H9 (cell line): Measurements from ENCODE around the gene OTOF. TPM values are rescaled to one million over a fixed set of nuclear protein-coding genes. Genes with fewer than 3 reads are reported as not detected.

Experiments used
- DNase-seq: peaks from one replicate; pipeline ENCODE4 v3.0.0-alpha.2; 2017
- H2AFZ ChIP-seq: one replicate; pipeline ENCODE4 v1.6.1; 2013; ENCODE audit warnings: mild to moderate bottlenecking, low read length, control low read depth, moderate library complexity
- H2AK5ac ChIP-seq: 2 replicates; pipeline ENCODE4 v1.6.1; 2013; ENCODE audit warnings: low read length, control low read depth, mixed read lengths; ENCODE audit not compliant: insufficient read length
- H2BK120ac ChIP-seq: one replicate; pipeline ENCODE4 v1.6.1; 2013; ENCODE audit warnings: low read depth, mild to moderate bottlenecking, low read length, control low read depth, inconsistent platforms; ENCODE audit not compliant: poor library complexity, severe bottlenecking
- H2BK12ac ChIP-seq: 2 replicates; pipeline ENCODE4 v1.6.1; 2013; ENCODE audit warnings: low read length, control low read depth, mixed read lengths, low read depth; ENCODE audit not compliant: insufficient read length
- H2BK15ac ChIP-seq: 2 replicates; pipeline ENCODE4 v1.6.1; 2013; ENCODE audit warnings: low read depth, low read length, control low read depth
- H2BK20ac ChIP-seq: one replicate; pipeline ENCODE4 v1.6.1; 2013; ENCODE audit warnings: low read depth, mild to moderate bottlenecking, low read length, control low read depth, inconsistent platforms; ENCODE audit not compliant: poor library complexity, severe bottlenecking
- H2BK5ac ChIP-seq: 2 replicates; pipeline ENCODE4 v1.6.1; 2013; ENCODE audit warnings: low read length, control low read depth, mixed read lengths; ENCODE audit not compliant: insufficient read length
- H3K14ac ChIP-seq: 2 replicates; pipeline ENCODE4 v1.6.1; 2013; ENCODE audit warnings: low read length, control low read depth; ENCODE audit not compliant: insufficient read depth
- H3K18ac ChIP-seq: 2 replicates; pipeline ENCODE4 v1.6.1; 2013; ENCODE audit warnings: low read depth, mild to moderate bottlenecking, mixed read lengths, low read length, control low read depth; ENCODE audit not compliant: insufficient read length
- H3K23ac ChIP-seq: 2 replicates; pipeline ENCODE4 v1.6.1; 2013; ENCODE audit warnings: low read length, control low read depth, mixed read lengths, low read depth; ENCODE audit not compliant: insufficient read length
- H3K23me2 ChIP-seq: 2 replicates; pipeline ENCODE4 v1.6.1; 2013; ENCODE audit warnings: low read depth, mild to moderate bottlenecking, mixed read lengths, low read length, control low read depth; ENCODE audit not compliant: insufficient read length, poor library complexity, severe bottlenecking
- H3K27ac ChIP-seq: 2 replicates; pipeline ENCODE4 v1.5.1; 2013; ENCODE audit warnings: low read length, control low read depth, mixed read lengths, low read depth; ENCODE audit not compliant: insufficient read length
- H3K27me3 ChIP-seq: 2 replicates; pipeline ENCODE4 v1.6.1; 2013; ENCODE audit warnings: low read length, control low read depth, inconsistent platforms; ENCODE audit not compliant: insufficient read depth
- H3K4ac ChIP-seq: 2 replicates; pipeline ENCODE4 v1.6.1; 2013; ENCODE audit warnings: low read depth, mild to moderate bottlenecking, control low read depth, inconsistent platforms, low read length, moderate library complexity
- H3K4me1 ChIP-seq: 2 replicates; pipeline ENCODE4 v1.6.1; 2013; ENCODE audit warnings: low read length, control low read depth, inconsistent platforms; ENCODE audit not compliant: insufficient read depth
- H3K4me2 ChIP-seq: 2 replicates; pipeline ENCODE4 v1.6.1; 2013; ENCODE audit warnings: low read length, control low read depth, mixed read lengths; ENCODE audit not compliant: insufficient read length, insufficient read depth
- H3K56ac ChIP-seq: 2 replicates; pipeline ENCODE4 v1.6.1; 2013; ENCODE audit warnings: low read depth, mild to moderate bottlenecking, mixed read lengths, low read length, control low read depth; ENCODE audit not compliant: insufficient read length
- H3K79me1 ChIP-seq: 2 replicates; pipeline ENCODE4 v1.6.1; 2013; ENCODE audit warnings: low read depth, mild to moderate bottlenecking, moderate library complexity, low read length, control low read depth, inconsistent platforms; ENCODE audit not compliant: insufficient read depth, poor library complexity, severe bottlenecking
- H3K79me2 ChIP-seq: 2 replicates; pipeline ENCODE4 v1.6.1; 2013; ENCODE audit warnings: low read length, control low read depth, inconsistent platforms; ENCODE audit not compliant: insufficient read depth
- H3K9ac ChIP-seq: 2 replicates; pipeline ENCODE4 v1.6.1; 2013; ENCODE audit warnings: low read length, control low read depth, mixed read lengths; ENCODE audit not compliant: insufficient read length; ENCODE audit errors: extremely low read depth
- H3K9me3 ChIP-seq: one replicate; pipeline ENCODE4 v1.6.1; 2013; ENCODE audit warnings: low read depth, low read length, inconsistent platforms; ENCODE audit not compliant: control insufficient read depth
- H3T11ph ChIP-seq: one replicate; pipeline ENCODE4 v1.6.1; 2013; ENCODE audit warnings: mild to moderate bottlenecking, low read length, control low read depth, inconsistent platforms
- H4K20me1 ChIP-seq: one replicate; pipeline ENCODE4 v1.6.1; 2013; ENCODE audit not compliant: control insufficient read depth, insufficient read length, insufficient read depth
- H4K5ac ChIP-seq: 2 replicates; pipeline ENCODE4 v1.6.1; 2013; ENCODE audit warnings: low read depth, mild to moderate bottlenecking, mixed read lengths, low read length, control low read depth; ENCODE audit not compliant: insufficient read length
- H4K8ac ChIP-seq: replicated peaks from 2 replicates; pipeline ENCODE4 v1.6.1; 2013; ENCODE audit warnings: low read length, control low read depth, mixed read lengths, low read depth; ENCODE audit not compliant: insufficient read length
- H4K91ac ChIP-seq: 2 replicates; pipeline ENCODE4 v1.6.1; 2013; ENCODE audit warnings: low read depth, mild to moderate bottlenecking, moderate library complexity, mixed read lengths, low read length, control low read depth; ENCODE audit not compliant: insufficient read length
- H3K27ac Mint-ChIP-seq, 3 experiments: 2 replicates in 2 of 3; 3 replicates in 1 of 3; pipeline ENCODE4 v1.8.0; 2020 to 2021; ENCODE audit warnings: mixed read lengths in 3 of 3, mild to moderate bottlenecking in 1 of 3, moderate library complexity in 1 of 3
- H3K27me3 Mint-ChIP-seq: 2 replicates; pipeline ENCODE4 v1.8.0; 2021; ENCODE audit warnings: low read depth, mild to moderate bottlenecking, moderate library complexity, mixed read lengths
- H3K36me3 Mint-ChIP-seq, 3 experiments: 2 replicates in 2 of 3; 3 replicates in 1 of 3; pipeline ENCODE4 v1.8.0; 2020 to 2021; ENCODE audit warnings: low read depth in 3 of 3, mixed read lengths in 3 of 3; ENCODE audit not compliant: insufficient read depth in 1 of 3
- H3K4me1 Mint-ChIP-seq, 2 experiments: 2 replicates each; pipeline ENCODE4 v1.8.0; 2020; ENCODE audit warnings: mixed read lengths in 2 of 2
- H3K4me3 Mint-ChIP-seq, 2 experiments: 2 replicates in 1 of 2; 3 replicates in 1 of 2; pipeline ENCODE4 v1.8.0; 2020 to 2021; ENCODE audit warnings: mild to moderate bottlenecking in 2 of 2, mixed read lengths in 2 of 2, moderate library complexity in 1 of 2
- H3K9me3 Mint-ChIP-seq, 2 experiments: 2 replicates in 1 of 2; 3 replicates in 1 of 2; pipeline ENCODE4 v1.8.0; 2020; ENCODE audit warnings: mild to moderate bottlenecking in 2 of 2, mixed read lengths in 2 of 2, moderate library complexity in 1 of 2
- CTCF ChIP-seq: fragments of 200-600 bp; sonication (generic); conservative IDR thresholded peaks from 3 replicates; pipeline ENCODE4 v1.8.0; 2021; ENCODE audit warnings: antibody characterized with exemption, mild to moderate bottlenecking
- WGBS: extraction: QIAGEN DNeasy Blood & Tissue Kit; methylation state at CpG from one replicate; pipeline ENCODE4 v1.1.7; 2013; ENCODE audit warnings: missing lambda C conversion rate, low lambda C conversion rate, mixed read lengths; ENCODE audit not compliant: insufficient read length; ENCODE audit errors: extremely low coverage; 5-methylcytosine and 5-hydroxymethylcytosine counted together
- total RNA-seq: library from RNA; stranded (reverse); gene quantifications from 2 replicates; pipeline ENCODE4 v1.2.1, GENCODE V29; 2021

Gene OTOF
- total RNA-seq, 1 experiment from 2014 or later: 0.35 TPM

- Histone ChIP-seq H3K27me3 (no peaks in the 10 kb centered on the region; the same call in 1 of the 2 replicates), H3K4ac (no peak overlapping the region), H3K4me2 (no peak overlapping the region), H4K8ac (no peak overlapping the region), H2BK15ac (no peak overlapping the region), H3K56ac (no peak overlapping the region), H3K4me1 (peaks cover 3% of the 10 kb centered on the region; the same call in 1 of the 2 replicates), H3K18ac (no peak overlapping the region), H4K20me1 (no peaks in the 10 kb centered on the region), H3K9me3 (no peaks in the 10 kb centered on the region), H3K14ac (no peak overlapping the region), H3K23me2 (peaks cover 8% of the 10 kb centered on the region), H2AK5ac (no peak overlapping the region), H3K9ac (no peak overlapping the region), H2BK5ac (no peak overlapping the region), H2BK12ac (no peak overlapping the region), H2BK20ac (no peak overlapping the region), H2BK120ac (no peak overlapping the region), H3T11ph (no peak overlapping the region), H4K5ac (no peak overlapping the region), H3K27ac (no peak overlapping the region), H3K79me1 (no peaks in the 10 kb centered on the region), H2AFZ (no peak overlapping the region), H4K91ac (no peak overlapping the region), H3K23ac (no peak overlapping the region), H3K79me2 (no peaks in the 10 kb centered on the region)
- H3K27ac Mint-ChIP-seq: no peak overlapping the region
- H3K27me3 Mint-ChIP-seq: peaks cover 22% of the 10 kb centered on the region
- H3K4me3 Mint-ChIP-seq: no peak overlapping the region
- WGBS: no CpG with 5 or more reads among the region's 5 CpGs
- no peaks in the 10 kb centered on the region for H3K9me3 Mint-ChIP-seq
- no peaks in the 10 kb centered on the region for H3K36me3 Mint-ChIP-seq
- peaks cover 12 to 21% of the 10 kb centered on the region in 2 experiments for H3K4me1 Mint-ChIP-seq
- no peak for TF ChIP-seq CTCF
- no peak for DNase-seq
These were observed 30.0 kb upstream of the OTOF start for GRCh38 chr2:26507932-26508331.
